ENCODE data around the gene NRN1.

DNA sequence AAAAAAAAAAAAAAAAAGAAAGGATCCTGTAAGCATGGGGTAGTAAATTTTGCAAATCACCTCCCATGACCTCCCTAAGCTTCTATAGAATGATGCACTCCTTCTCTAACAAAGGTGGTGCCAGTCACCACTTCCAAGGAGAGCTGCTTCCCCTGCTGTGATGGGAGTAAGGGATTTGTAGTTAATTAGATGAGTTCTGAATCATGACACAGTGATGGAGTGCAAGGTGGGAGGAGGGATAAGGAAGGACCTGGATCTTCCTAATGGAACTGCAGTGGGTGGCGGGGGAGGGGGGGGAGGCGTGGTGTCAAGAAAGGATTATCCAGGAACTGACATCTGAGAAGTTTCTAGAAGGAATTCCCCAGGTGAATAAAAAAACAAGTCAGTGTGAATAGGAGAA, 47.8 kb downstream of the NRN1 start:
- TF ChIP-seq, protein P1, sequence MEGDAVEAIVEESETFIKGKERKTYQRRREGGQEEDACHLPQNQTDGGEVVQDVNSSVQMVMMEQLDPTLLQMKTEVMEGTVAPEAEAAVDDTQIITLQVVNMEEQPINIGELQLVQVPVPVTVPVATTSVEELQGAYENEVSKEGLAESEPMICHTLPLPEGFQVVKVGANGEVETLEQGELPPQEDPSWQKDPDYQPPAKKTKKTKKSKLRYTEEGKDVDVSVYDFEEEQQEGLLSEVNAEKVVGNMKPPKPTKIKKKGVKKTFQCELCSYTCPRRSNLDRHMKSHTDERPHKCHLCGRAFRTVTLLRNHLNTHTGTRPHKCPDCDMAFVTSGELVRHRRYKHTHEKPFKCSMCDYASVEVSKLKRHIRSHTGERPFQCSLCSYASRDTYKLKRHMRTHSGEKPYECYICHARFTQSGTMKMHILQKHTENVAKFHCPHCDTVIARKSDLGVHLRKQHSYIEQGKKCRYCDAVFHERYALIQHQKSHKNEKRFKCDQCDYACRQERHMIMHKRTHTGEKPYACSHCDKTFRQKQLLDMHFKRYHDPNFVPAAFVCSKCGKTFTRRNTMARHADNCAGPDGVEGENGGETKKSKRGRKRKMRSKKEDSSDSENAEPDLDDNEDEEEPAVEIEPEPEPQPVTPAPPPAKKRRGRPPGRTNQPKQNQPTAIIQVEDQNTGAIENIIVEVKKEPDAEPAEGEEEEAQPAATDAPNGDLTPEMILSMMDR (IDR thresholded peaks at IDR 0.05), result no peak
- TF ChIP-seq POLR2A (IDR thresholded peaks at IDR 0.05), result no peak

All from body of pancreas (tissue), 4 donors.